ENCODE measurements around the gene ADAM8. TPM values are rescaled to one million over a fixed set of nuclear protein-coding genes. Genes with fewer than 3 reads are reported as not detected.

ADAM8 gene
- total and polyA plus RNA-seq, 10 of the 15 experiments (the other 5 are each of a cell fraction or from before 2014, with no cell fraction given): 0.37 to 92.7 (median 21.7) TPM

DNA sequence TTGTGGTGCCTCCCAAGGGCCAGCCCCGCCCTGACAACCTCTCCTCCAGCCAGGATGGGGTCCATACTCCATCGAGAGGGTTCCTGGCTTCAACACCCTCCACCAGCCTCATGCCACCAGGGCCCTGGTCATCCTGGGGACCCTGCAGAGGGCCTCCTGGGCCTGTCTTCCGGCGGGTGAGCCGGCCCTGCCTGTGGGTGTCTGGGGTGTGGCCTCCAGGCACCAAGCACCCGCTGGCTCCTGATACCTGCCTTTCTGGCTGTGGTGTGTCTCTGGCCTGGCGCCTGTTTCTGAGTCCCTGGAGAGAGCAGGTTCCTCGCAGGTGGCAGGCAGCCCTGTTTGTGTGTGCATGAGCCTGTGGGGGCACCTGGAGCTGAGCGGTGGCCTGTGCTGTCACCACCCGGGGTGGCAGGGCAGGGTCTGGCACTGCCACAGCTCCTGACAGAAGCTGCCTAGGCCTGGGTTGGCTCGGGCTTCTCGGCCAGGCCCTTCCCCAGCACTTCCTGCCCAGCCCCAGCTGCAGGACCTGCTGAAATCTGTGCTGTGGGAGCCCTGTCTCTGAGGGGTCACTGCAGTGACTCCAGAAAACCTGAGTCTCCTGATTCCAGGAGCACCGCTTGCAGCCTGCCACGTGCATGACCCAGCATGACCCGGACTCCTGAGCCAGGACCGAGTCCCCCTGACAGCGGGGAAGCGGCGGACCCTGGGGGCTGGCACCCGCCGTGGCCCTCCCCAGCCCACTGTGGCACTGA is 18.4 kb downstream of the ADAM8 start:
- ATAC-seq (peak; percentile 1; the same call in 2 of the 3 replicates), FAIRE-seq (no peak), DNase-seq (ENCODE audit: low read depth, low spot score) (no peak)
- peaks cover 30% of the 10 kb centered on the region for H3K4me1 ChIP-seq (ENCODE audit: control insufficient read depth, insufficient read depth, low read length)
- H3K27ac ChIP-seq (ENCODE audit: control insufficient read depth, insufficient read depth): no peak overlapping the region
- in situ Hi-C loops (cut with MboI) (no loop called here), intact Hi-C loops (cut with micrococcal nuclease; ENCODE audit: unreplicated experiment) (no loop called here)
- BruUV-seq (replicated peaks): no TSS peak
- no peaks in the 10 kb centered on the region for H4K20me1 ChIP-seq (ENCODE audit: control insufficient read depth, insufficient read depth)
- H3K79me2 ChIP-seq (ENCODE audit: control insufficient read depth, insufficient read depth, low read length): no peaks in the 10 kb centered on the region
- TF ChIP-seq TCF3 (IDR thresholded peaks at IDR 0.05; ENCODE audit: borderline replicate concordance, insufficient read depth, low read depth, low read length) (no peak), ASH2L (IDR thresholded peaks at IDR 0.05; ENCODE audit: borderline replicate concordance, low read depth) (no peak), FOS (IDR thresholded peaks at IDR 0.05; ENCODE audit: borderline replicate concordance, extremely low read depth, insufficient read length) (no peak), TBL1XR1 (IDR thresholded peaks at IDR 0.05; ENCODE audit: low read depth, low read length) (no peak)
- TF ChIP-seq, protein P1, sequence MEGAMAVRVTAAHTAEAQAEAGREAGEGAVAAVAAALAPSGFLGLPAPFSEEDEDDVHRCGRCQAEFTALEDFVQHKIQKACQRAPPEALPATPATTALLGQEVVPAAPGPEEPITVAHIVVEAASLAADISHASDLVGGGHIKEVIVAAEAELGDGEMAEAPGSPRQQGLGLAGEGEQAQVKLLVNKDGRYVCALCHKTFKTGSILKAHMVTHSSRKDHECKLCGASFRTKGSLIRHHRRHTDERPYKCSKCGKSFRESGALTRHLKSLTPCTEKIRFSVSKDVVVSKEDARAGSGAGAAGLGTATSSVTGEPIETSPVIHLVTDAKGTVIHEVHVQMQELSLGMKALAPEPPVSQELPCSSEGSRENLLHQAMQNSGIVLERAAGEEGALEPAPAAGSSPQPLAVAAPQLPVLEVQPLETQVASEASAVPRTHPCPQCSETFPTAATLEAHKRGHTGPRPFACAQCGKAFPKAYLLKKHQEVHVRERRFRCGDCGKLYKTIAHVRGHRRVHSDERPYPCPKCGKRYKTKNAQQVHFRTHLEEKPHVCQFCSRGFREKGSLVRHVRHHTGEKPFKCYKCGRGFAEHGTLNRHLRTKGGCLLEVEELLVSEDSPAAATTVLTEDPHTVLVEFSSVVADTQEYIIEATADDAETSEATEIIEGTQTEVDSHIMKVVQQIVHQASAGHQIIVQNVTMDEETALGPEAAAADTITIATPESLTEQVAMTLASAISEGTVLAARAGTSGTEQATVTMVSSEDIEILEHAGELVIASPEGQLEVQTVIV (IDR thresholded peaks at IDR 0.05; ENCODE audit: borderline replicate concordance, partially characterized antibody): no peak
- TF ChIP-seq, protein P2, sequence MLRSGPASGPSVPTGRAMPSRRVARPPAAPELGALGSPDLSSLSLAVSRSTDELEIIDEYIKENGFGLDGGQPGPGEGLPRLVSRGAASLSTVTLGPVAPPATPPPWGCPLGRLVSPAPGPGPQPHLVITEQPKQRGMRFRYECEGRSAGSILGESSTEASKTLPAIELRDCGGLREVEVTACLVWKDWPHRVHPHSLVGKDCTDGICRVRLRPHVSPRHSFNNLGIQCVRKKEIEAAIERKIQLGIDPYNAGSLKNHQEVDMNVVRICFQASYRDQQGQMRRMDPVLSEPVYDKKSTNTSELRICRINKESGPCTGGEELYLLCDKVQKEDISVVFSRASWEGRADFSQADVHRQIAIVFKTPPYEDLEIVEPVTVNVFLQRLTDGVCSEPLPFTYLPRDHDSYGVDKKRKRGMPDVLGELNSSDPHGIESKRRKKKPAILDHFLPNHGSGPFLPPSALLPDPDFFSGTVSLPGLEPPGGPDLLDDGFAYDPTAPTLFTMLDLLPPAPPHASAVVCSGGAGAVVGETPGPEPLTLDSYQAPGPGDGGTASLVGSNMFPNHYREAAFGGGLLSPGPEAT (IDR thresholded peaks at IDR 0.05; ENCODE audit: low read depth): no peak
- H3K36me3 ChIP-seq (ENCODE audit: control insufficient read depth in 2 of 2, insufficient read depth in 2 of 2, low read length in 1 of 2): peaks cover 0 to 1% of the 10 kb centered on the region in 2 experiments; a peak in 1 of 4 replicates
- H3K4me3 ChIP-seq: no peak overlapping the region
- CTCF ChIA-PET: interaction anchor here (0.7 to 2.2 kb wide), 6 partner anchors 17 to 60 kb away, joined by 3 to 12 read pairs (median 5); no protein-coding TSS in a partner anchor
- SMC1A ChIA-PET (ENCODE audit: uncharacterized antibody, unreplicated experiment): no interaction called here
- POLR2A ChIA-PET: interaction anchor here (1.8 kb wide), 1 partner anchor 17 kb away, joined by 7 read pairs; no protein-coding TSS in a partner anchor
- RAD21 ChIA-PET (ENCODE audit: unreplicated experiment): interaction anchor here (1.6 kb wide), 1 partner anchor 18 kb away, joined by 3 read pairs; the partner anchor contains the start of gene ADAM8
- H2AFZ ChIP-seq (ENCODE audit: control insufficient read depth, low read depth, low read length): peak overlapping the region; percentile 63; the same call in 1 of the 2 replicates
- no peak overlapping the region for H3K9ac ChIP-seq (ENCODE audit: control insufficient read depth, insufficient read depth, low read length)
- 37% methylated on average over 21 of the region's 21 CpGs for WGBS (ENCODE audit: insufficient coverage, insufficient replicate concordance, low lambda C conversion rate, missing lambda C conversion rate)
- no peaks in the 10 kb centered on the region for H3K9me3 ChIP-seq (replicated peaks; ENCODE audit: control insufficient read depth, insufficient read depth, low read length)
- no peak overlapping the region for H3K4me2 ChIP-seq (ENCODE audit: control insufficient read depth, insufficient read depth)
- H3K27me3 ChIP-seq (replicated peaks in 1 of 2; ENCODE audit: control insufficient read depth in 2 of 2, insufficient read depth in 2 of 2, low read length in 1 of 2): no peaks in the 10 kb centered on the region
